Glomerular visceral epithelial cell (primary cell): Measurements from ENCODE around the gene GAREM1.
"Not testable (repeated sequence)": the region's sequence is repeated elsewhere in the genome, so short reads cannot be mapped to it uniquely, and the experiment has no call there.

ENCODE experiments used
- DNase-seq: peaks from one replicate; pipeline ENCODE4 v3.0.0-alpha.2; 2016; ENCODE audit errors: extremely low spot score

Gene GAREM1

GRCh38 chr18:32291623-32292022 lies 179.1 kb downstream of the GAREM1 start:
- not testable (repeated sequence) for DNase-seq

- DNase-seq, result no peak
These were observed 179.9 kb downstream of the GAREM1 start for GRCh38 chr18:32290810-32291209.

DNA sequence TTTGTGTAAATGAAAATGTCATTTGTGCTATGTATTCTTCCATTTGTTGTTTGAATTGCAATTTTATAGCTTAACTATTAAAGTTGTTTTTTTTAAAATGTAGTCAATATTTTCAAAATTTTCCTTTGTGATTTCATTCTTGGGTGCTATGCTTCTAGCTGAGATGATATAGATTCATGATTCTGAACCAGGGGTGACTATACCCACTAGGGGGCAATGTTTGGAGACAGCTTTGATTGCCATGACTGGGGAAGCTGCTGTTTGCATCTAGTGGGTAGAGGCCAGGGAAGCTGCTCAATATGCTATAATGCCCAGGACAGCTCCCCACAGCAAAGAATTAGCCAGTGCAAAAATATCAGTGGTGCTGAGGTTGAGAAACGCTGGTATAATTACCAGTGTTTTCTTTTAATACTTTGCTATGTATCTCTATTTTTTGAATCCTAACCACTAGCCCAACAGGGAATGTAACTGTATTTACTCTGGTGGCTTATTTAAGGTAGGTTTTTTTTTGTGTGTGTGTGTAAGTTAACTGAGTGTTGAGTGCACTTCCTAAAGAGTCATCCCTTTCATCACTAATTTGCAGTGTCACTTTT lies 181.1 kb downstream of the GAREM1 start:
- peak; percentile 63 for DNase-seq

GRCh38 chr18:32287873-32288272 lies 182.8 kb downstream of the GAREM1 start:
- no peak for DNase-seq

GRCh38 chr18:32287249-32287648 lies 183.4 kb downstream of the GAREM1 start:
- DNase-seq, result no peak

- no peak for DNase-seq
These were observed 183.9 kb downstream of the GAREM1 start for GRCh38 chr18:32286749-32287148.

- no peak for DNase-seq
These were observed 186.4 kb downstream of the GAREM1 start for GRCh38 chr18:32284284-32284683.

DNA sequence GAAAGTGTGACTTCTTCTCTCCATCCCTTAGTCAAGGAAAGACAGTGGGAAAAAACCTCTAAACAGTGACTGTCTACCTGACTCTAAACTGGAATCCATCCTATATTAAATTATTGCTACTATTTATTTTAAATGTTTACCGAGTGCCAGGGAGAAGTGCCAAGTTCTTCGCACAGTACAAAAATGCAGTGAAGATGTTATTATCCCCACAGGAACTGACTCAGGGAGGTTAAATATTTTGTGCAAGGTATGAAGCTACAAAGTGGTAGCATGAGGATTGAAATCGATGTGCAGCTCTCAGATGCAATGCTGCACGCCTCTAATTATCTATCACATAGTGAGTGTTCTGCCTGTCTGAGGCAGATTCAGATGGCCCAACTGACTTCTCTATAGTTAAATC lies 189.8 kb downstream of the GAREM1 start:
- DNase-seq, result no peak

DNA sequence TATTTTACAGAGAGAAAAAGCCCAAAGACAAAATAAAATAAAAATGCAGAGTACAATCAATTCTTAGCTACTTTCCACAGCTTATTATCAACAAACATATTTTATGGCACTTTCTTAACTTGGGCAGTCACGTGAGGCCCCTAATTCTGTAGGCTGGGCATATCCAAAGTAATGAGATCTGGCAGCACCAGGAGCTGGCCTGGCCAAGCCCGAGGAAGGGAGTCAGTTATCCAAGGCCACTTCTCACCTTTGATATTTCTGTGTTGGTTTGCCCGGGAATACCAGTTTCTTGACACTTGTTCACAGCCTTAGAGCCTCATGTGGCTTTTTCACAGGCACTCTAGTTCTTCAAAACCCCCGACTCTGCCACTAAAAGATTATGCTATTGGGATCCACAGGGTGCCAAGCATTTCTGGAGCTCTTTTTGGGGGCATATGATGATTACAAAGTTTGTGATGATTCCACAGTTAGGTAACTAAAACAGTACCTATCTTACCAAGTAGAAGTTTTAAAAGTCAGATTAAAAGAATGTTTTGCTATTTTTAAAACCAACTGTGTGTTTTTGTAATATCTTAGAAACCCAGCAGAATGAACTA lies 190.4 kb downstream of the GAREM1 start:
- DNase-seq, result no peak

- no peak for DNase-seq
These were observed 192.4 kb downstream of the GAREM1 start for GRCh38 chr18:32278177-32278799.

DNA sequence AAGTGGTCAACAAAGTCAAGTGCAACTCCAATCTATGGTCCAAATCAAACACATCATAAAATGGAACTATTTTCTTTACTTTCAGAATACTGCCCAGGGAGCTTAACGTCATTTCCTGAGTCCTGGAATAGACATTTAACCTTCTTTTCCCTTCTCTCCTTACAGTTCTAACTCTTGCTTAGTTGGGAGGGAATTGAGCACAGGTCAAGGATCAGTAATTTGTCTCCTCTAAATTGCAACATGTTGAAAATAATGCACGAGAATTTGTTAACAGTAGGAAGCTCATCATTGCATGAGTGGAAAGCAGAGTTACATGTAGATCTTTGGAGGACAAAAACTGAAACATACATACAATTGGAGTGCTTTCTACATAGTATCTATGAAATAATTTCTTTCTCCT lies 193.1 kb downstream of the GAREM1 start:
- DNase-seq, result no peak

DNA sequence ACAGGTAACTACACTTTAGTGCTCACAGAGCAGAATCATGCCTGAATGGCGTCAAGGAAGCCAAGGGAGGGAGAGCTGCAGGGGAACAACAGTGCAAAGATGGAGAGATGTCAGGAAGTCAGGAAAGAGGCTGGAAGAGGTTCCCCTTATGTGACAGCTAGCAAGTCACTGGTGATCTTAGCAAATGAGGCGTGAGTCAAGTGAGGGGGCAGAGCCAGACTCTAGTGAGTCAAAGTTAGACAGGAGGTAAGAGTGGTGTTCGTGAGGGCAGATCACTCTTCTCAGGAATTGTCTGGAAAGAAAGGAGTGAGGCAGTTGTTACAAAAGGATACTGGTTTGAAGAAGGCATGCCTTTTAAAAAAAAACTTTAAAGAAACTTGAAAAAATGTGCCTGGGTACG lies 193.8 kb downstream of the GAREM1 start:
- DNase-seq, result no peak

GRCh38 chr18:32276256-32276655 lies 194.4 kb downstream of the GAREM1 start:
- no peak for DNase-seq

GRCh38 chr18:32275221-32275620 lies 195.5 kb downstream of the GAREM1 start:
- DNase-seq, result no peak

DNA sequence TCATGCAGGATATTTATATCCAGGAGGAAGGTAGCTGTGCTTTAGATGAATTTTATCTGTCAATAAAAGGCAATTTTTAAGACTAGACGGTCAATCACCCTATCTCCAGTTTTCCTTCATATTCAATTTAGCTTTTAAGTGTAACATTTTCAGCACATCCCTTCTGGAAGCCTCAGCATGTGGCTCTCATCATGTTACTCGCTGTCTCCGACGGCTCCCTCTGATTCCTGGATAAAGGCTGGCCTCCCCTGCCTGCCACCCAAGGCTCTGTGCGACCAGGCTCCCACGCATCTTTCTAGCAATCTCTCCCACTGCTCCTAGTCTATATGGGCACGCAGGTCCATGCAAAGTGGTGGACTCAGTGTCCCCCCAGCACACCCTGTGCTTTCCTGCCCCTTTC lies 196.4 kb downstream of the GAREM1 start:
- no peak for DNase-seq

DNA sequence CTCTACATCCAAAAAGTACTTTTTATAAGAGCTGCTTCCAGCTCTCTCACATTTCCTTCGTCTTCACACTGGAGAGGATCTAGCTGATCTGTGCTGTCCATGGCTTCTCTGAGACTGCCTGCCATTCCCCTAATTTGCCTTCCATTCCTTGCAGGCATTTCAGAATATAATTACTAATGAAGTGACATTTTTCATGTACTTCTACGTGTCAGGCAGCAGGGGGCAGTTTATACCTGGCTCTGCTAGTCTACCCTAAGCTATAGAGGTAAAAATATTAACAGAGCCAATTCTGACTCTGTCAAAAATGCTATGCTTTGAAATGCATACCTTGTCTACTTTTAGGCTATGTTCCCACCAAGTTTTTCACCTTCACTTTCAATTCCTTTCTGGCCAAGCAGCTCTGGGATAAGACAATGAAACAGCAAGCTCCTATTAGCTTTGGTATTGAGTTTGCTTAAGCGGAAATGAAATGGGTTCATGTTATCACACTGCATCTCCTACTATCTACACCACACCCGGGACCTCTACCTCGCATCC lies 198.9 kb downstream of the GAREM1 start:
- DNase-seq, result peak; percentile 39

- DNase-seq, result no peak
These were observed 200.3 kb downstream of the GAREM1 start for GRCh38 chr18:32270341-32270740.

- DNase-seq, result no peak
These were observed 203.2 kb downstream of the GAREM1 start for GRCh38 chr18:32267463-32267862.

GRCh38 chr18:32264401-32264800 lies 206.3 kb downstream of the GAREM1 start:
- DNase-seq, result no peak

- DNase-seq, result no peak
These were observed 208.6 kb downstream of the GAREM1 start for GRCh38 chr18:32262092-32262491.

GRCh38 chr18:32261003-32261402 lies 209.7 kb downstream of the GAREM1 start:
- no peak for DNase-seq

- no peak for DNase-seq
These were observed 211.1 kb downstream of the GAREM1 start for GRCh38 chr18:32259553-32259952.

DNA sequence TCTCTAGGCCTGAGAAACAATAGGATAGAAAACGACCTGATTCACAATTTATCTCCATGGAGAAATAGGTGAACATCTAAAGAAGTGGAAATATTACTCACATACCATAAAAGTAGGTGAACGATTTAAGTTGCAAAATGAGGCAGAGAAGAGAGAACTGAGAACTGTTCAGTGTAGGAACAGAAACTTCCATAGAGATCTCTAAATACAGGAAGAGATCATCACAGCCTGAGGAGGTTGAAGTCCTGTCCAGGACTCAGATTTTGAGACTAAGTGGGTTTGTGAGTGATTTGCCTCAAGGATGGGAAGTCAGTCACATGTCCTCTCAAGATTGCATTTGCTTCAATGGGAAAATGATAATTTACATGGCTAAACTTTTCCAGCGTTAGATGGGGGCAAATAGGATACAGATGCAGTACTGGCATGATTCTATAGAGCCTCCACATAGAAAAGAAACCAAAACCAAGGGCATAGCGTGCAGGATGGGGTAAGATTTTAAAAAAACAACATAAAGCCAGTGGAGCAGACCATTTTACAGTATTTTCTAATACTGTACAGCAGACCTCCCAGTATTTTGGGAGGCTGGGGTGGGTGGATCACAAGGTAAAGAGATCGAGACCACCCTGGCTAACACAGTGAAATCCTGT lies 212.0 kb downstream of the GAREM1 start:
- DNase-seq, result no peak
